Smooth muscle cell (in vitro differentiated cells): ENCODE data around the gene REXO4. TPM values are rescaled to one million over a fixed set of nuclear protein-coding genes. Genes with fewer than 3 reads are reported as not detected.

Experiments
- DNase-seq: peaks from one replicate; lab custom pipeline; 2025; ENCODE audit not compliant: unreplicated experiment; lab: John Stamatoyannopoulos, UW
- H2AFZ ChIP-seq: fragments of 200-600 bp; sonication (generic); 2 replicates; pipeline ENCODE4 v1.6.0; 2016; ENCODE audit warnings: antibody characterized with exemption, low read depth, mild to moderate bottlenecking
- H3F3A ChIP-seq: fragments of 200-600 bp; sonication (generic); 2 replicates; pipeline ENCODE4 v1.6.0; 2017; ENCODE audit warnings: antibody characterized with exemption, low read depth
- H3K27ac ChIP-seq: fragments of 200-600 bp; sonication (generic); 2 replicates; pipeline ENCODE4 v1.5.1; 2016; ENCODE audit warnings: low read depth, mild to moderate bottlenecking
- H3K27me3 ChIP-seq: fragments of 200-600 bp; sonication (generic); 2 replicates; pipeline ENCODE4 v1.6.1; 2016; ENCODE audit warnings: low read depth, mild to moderate bottlenecking
- H3K36me3 ChIP-seq: fragments of 200-600 bp; sonication (generic); 2 replicates; pipeline ENCODE4 v1.5.1; 2016; ENCODE audit warnings: low read depth
- H3K4me1 ChIP-seq: fragments of 200-600 bp; sonication (generic); 2 replicates; pipeline ENCODE4 v1.5.1; 2016; ENCODE audit warnings: low read depth
- H3K4me2 ChIP-seq: fragments of 200-600 bp; sonication (generic); 2 replicates; pipeline ENCODE4 v1.6.0; 2016; ENCODE audit warnings: mild to moderate bottlenecking
- H3K4me3 ChIP-seq: fragments of 200-600 bp; sonication (generic); 2 replicates; pipeline ENCODE4 v1.5.1; 2016; ENCODE audit warnings: mild to moderate bottlenecking
- H3K79me2 ChIP-seq: fragments of 200-600 bp; sonication (generic); 2 replicates; pipeline ENCODE4 v1.6.0; 2016; ENCODE audit warnings: low read depth, mild to moderate bottlenecking
- H3K9ac ChIP-seq: fragments of 200-600 bp; sonication (generic); 2 replicates; pipeline ENCODE4 v1.6.0; 2016; ENCODE audit warnings: low read depth
- H3K9me3 ChIP-seq: fragments of 200-600 bp; sonication (generic); replicated peaks from 2 replicates; pipeline ENCODE4 v1.5.1; 2016; ENCODE audit warnings: low read depth
- H4K20me1 ChIP-seq: fragments of 200-600 bp; sonication (generic); 2 replicates; pipeline ENCODE4 v1.6.0; 2016; ENCODE audit warnings: low read depth
- WGBS: methylation state at CpG from one replicate; pipeline ENCODE4 v1.1.7; 2016; ENCODE audit warnings: low lambda C conversion rate; 5-methylcytosine and 5-hydroxymethylcytosine counted together
- polyA plus RNA-seq: library from polyadenylated mRNA; unstranded; fragments of >200 nt; fragmentation: Nextera tagmentation; extraction: Ambion mirVana; gene quantifications from 2 replicates; pipeline ENCODE4 v1.2.1, GENCODE V29; 2016
- total RNA-seq: library from RNA; depleted of rRNA; stranded (reverse); fragments of >200 nt; gene quantifications from 2 replicates; pipeline ENCODE4 v1.2.3, GENCODE V29; 2014
- TF ChIP-seq, protein P1 (sequence below): fragments of 200-600 bp; sonication (generic); IDR thresholded peaks from 2 replicates; pipeline ENCODE4 v1.5.1; 2017; ENCODE audit warnings: borderline replicate concordance, mild to moderate bottlenecking, antibody characterized with exemption; ENCODE audit not compliant: insufficient read depth, poor library complexity, severe bottlenecking

The REXO4 gene
- total and polyA plus RNA-seq, 2 experiments from 2014 or later: 11.5 to 18.5 TPM

DNA sequence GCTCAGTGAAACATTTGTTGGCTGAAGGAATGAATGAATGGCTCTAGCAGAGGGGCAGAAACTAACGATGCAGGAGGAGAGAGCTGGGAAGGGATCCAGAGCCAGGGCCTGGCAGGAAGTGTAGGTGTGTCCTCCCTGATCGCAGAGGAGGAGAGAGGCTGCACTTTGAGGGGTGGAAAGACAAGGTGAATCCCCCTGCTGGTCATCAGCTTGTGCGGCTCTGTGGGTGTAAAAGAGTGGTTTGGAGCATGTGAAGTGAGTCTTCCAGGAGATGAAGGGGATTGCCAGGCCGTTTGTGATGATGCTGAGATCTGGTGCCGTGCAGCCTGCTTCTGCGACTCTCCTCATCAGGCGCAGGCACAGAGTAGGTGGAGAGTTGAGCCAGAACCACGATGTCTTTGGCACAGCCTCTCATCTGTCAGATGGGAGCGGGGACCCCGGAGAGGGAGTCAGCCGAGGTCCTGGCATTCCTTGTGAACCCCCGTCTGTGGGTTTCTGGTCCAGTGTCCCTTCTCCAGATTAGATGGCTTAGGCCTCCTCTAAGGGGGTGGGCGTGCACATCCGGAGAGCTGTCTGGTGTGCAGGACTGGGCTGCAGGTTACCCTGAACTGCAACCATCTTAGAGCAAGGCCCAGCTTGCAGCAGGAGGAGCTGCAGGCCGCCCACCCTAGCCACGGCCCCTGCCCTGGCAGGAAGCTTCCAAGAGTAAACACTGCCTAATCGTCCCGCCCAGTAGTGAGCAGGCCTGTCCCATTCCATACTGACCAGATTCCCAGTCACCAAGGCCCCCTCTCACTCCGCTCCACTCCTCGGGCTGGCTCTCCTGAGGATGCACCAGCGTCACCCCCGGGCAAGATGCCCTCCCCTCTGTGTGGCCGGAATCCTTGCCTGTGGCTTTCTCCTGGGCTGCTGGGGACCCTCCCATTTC is 4.1 kb upstream of the REXO4 start, which contains the start of gene ADAMTS13:
Gene ADAMTS13 (plus strand): TSS at position 753 of the 928 bp plus-strand sequence. CDS start 77 bp downstream, at position 830.
- Histone ChIP-seq H3K9ac (no peak within 1 kb of the TSS), H2AFZ (no peak within 1 kb of the TSS)
- DNase-seq: no peak

DNA sequence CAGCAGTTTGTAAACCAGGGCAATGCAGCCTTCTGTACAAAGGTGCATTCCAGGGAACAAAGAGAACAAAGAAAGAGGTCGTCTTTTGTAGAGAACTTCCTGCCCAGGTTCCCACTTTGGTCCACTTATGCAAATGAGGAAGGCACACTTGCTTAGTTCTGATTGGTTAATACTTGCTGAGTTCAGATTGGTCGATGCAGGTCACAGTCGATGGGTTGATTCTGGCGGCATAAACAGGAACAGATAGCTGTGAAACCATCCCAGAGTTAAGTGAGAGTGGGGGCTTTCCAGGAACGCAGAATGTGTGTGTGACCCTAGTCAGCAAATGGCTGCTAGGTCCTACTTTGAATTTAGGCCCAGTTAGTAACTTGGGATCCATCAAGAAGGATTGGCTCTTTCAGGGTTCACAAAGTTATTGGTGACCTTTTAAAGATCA is 2.6 kb upstream of the REXO4 start:
- Histone ChIP-seq H3K27ac (no peak overlapping the region), H3F3A (peaks cover 4% of the 10 kb centered on the region), H3K4me3 (no peak overlapping the region), H2AFZ (no peak overlapping the region), H3K4me2 (no peak overlapping the region), H3K9me3 (no peaks in the 10 kb centered on the region), H3K9ac (no peak overlapping the region), H3K4me1 (peaks cover 18% of the 10 kb centered on the region), H4K20me1 (no peaks in the 10 kb centered on the region), H3K36me3 (no peaks in the 10 kb centered on the region), H3K27me3 (no peaks in the 10 kb centered on the region), H3K79me2 (peaks cover 22% of the 10 kb centered on the region)
- DNase-seq: no peak
- TF ChIP-seq, protein P1, sequence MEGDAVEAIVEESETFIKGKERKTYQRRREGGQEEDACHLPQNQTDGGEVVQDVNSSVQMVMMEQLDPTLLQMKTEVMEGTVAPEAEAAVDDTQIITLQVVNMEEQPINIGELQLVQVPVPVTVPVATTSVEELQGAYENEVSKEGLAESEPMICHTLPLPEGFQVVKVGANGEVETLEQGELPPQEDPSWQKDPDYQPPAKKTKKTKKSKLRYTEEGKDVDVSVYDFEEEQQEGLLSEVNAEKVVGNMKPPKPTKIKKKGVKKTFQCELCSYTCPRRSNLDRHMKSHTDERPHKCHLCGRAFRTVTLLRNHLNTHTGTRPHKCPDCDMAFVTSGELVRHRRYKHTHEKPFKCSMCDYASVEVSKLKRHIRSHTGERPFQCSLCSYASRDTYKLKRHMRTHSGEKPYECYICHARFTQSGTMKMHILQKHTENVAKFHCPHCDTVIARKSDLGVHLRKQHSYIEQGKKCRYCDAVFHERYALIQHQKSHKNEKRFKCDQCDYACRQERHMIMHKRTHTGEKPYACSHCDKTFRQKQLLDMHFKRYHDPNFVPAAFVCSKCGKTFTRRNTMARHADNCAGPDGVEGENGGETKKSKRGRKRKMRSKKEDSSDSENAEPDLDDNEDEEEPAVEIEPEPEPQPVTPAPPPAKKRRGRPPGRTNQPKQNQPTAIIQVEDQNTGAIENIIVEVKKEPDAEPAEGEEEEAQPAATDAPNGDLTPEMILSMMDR: no peak
- 87% methylated on average over 5 of the region's 5 CpGs for WGBS

More for the DNA sequence above, 4.1 kb upstream of the REXO4 start, which contains the start of gene ADAMTS13:
- H3K36me3 ChIP-seq: no peaks in the 10 kb centered on the region
- 74% methylated on average over 23 of the region's 23 CpGs for WGBS
- H3K27me3 ChIP-seq: no peaks in the 10 kb centered on the region
- no peaks in the 10 kb centered on the region for H4K20me1 ChIP-seq
- H3K79me2 ChIP-seq: peaks cover 7% of the 10 kb centered on the region
- H3K4me1 ChIP-seq: peaks cover 9% of the 10 kb centered on the region
- H3F3A ChIP-seq: peaks cover 4% of the 10 kb centered on the region
- H3K4me2 ChIP-seq: no peak within 1 kb of the TSS
- H3K27ac ChIP-seq: no peak within 1 kb of the TSS
- no peak within 1 kb of the TSS for H3K4me3 ChIP-seq
- TF ChIP-seq, protein P1: no peak
- no peaks in the 10 kb centered on the region for H3K9me3 ChIP-seq

DNA sequence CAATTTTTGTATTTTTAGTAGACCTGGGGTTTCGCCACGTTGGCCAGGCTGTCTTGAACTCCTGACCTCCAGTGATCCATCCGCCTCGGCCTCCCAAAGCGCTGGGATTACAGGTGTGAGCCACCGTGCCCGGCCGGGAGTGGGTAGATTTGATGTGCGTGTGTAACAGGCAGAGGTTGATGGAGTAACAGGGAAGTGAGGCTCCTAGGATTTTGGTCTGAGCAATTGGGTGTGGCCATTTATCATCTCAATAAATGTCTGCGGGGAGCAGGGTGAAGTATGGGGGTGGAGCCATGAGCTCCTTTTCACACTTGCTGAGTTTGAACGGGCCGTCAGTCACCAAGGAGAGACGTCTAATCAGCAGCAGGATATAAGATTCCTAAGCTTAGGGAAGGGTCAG is 1.2 kb upstream of the REXO4 start:
- no peaks in the 10 kb centered on the region for H3K36me3 ChIP-seq
- H3K4me2 ChIP-seq: peak overlapping the region; percentile 97
- DNase-seq: no peak
- no peak overlapping the region for H3K9ac ChIP-seq
- peak overlapping the region; percentile 95 for H3K4me3 ChIP-seq
- peaks cover 18% of the 10 kb centered on the region for H3K4me1 ChIP-seq
- peaks cover 4% of the 10 kb centered on the region for H3F3A ChIP-seq
- H3K27ac ChIP-seq: no peak overlapping the region
- no peaks in the 10 kb centered on the region for H3K9me3 ChIP-seq
- H2AFZ ChIP-seq: no peak overlapping the region
- 92% methylated on average over 13 of the region's 13 CpGs for WGBS
- peaks cover 34% of the 10 kb centered on the region for H3K79me2 ChIP-seq
- TF ChIP-seq, protein P1: no peak
- no peaks in the 10 kb centered on the region for H4K20me1 ChIP-seq
- H3K27me3 ChIP-seq: no peaks in the 10 kb centered on the region
